OCI-LY1 (cell line): Measurements from ENCODE around the gene LRMDA.

Experiments
- EZH2 ChIP-seq: fragments of 200-600 bp; sonication (generic), shearing (Covaris generic); IDR thresholded peaks from 2 replicates; pipeline ENCODE4 v1.8.0; 2017; ENCODE audit warnings: borderline replicate concordance, mixed run types, mild to moderate bottlenecking, antibody characterized with exemption, low read length, moderate library complexity, mixed read lengths
- TF ChIP-seq, protein P1 (sequence below): fragments of 200-600 bp; sonication (generic), shearing (Covaris generic); IDR thresholded peaks from 2 replicates; pipeline ENCODE4 v1.5.1; 2017; ENCODE audit warnings: mild to moderate bottlenecking, antibody characterized with exemption, low read length, moderate library complexity, mixed read lengths

- TF ChIP-seq EZH2: no peak
- TF ChIP-seq, protein P1, sequence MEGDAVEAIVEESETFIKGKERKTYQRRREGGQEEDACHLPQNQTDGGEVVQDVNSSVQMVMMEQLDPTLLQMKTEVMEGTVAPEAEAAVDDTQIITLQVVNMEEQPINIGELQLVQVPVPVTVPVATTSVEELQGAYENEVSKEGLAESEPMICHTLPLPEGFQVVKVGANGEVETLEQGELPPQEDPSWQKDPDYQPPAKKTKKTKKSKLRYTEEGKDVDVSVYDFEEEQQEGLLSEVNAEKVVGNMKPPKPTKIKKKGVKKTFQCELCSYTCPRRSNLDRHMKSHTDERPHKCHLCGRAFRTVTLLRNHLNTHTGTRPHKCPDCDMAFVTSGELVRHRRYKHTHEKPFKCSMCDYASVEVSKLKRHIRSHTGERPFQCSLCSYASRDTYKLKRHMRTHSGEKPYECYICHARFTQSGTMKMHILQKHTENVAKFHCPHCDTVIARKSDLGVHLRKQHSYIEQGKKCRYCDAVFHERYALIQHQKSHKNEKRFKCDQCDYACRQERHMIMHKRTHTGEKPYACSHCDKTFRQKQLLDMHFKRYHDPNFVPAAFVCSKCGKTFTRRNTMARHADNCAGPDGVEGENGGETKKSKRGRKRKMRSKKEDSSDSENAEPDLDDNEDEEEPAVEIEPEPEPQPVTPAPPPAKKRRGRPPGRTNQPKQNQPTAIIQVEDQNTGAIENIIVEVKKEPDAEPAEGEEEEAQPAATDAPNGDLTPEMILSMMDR: no peak
Observed at GRCh38 chr10:76456197-76456596, 1024.8 kb downstream of the LRMDA start.
